Nucleus accumbens (tissue), 56 donors: Measurements from ENCODE around the gene CFAP299.
A peak's percentile ranks its signal among the peaks of the same experiment; 100 is the strongest.
"Not testable (repeated sequence)": the region's sequence is repeated elsewhere in the genome, so short reads cannot be mapped to it uniquely, and the experiment has no call there.

ENCODE experiments used
- DNase-seq, 56 donors: peaks; one replicate each; lab custom pipeline; 2025; lab: John Stamatoyannopoulos, UW

The CFAP299 gene

GRCh38 chr4:80324171-80324570 lies 11.4 kb upstream of the CFAP299 start:
- DNase-seq = no peak

- DNase-seq = no peak
These were observed 3.8 kb upstream of the CFAP299 start for GRCh38 chr4:80331693-80332092.

- DNase-seq = no peak
These were observed 2.4 kb upstream of the CFAP299 start for GRCh38 chr4:80333121-80333520.

- no peak for DNase-seq
These were observed 962 bp upstream of the CFAP299 start for GRCh38 chr4:80334568-80334967.

- no peak for DNase-seq
These were observed 340 bp upstream of the CFAP299 start for GRCh38 chr4:80335226-80335553.

- DNase-seq = peak in 3 of 56 donors; percentile 0 to 9 (median 1)
These were observed 1.1 kb downstream of the CFAP299 start for GRCh38 chr4:80336582-80336981.

- no peak for DNase-seq
These were observed 4.5 kb downstream of the CFAP299 start for GRCh38 chr4:80340036-80340435.

- not testable (repeated sequence) for DNase-seq
These were observed 7.2 kb downstream of the CFAP299 start for GRCh38 chr4:80342684-80343083.

- DNase-seq = no peak
These were observed 8.4 kb downstream of the CFAP299 start for GRCh38 chr4:80343887-80344286.

- no peak for DNase-seq
These were observed 24.6 kb downstream of the CFAP299 start for GRCh38 chr4:80360084-80360483.

- DNase-seq = no peak
These were observed 25.4 kb downstream of the CFAP299 start for GRCh38 chr4:80360900-80361299.

GRCh38 chr4:80361329-80361900 lies 25.9 kb downstream of the CFAP299 start:
- DNase-seq = no peak

GRCh38 chr4:80362578-80363181 lies 27.1 kb downstream of the CFAP299 start:
- DNase-seq = peak in 21 of 56 donors; percentile 2 to 54 (median 8)

GRCh38 chr4:80365928-80366327 lies 30.4 kb downstream of the CFAP299 start:
- DNase-seq = no peak

GRCh38 chr4:80367737-80368136 lies 32.2 kb downstream of the CFAP299 start:
- no peak for DNase-seq

GRCh38 chr4:80370635-80371034 lies 35.1 kb downstream of the CFAP299 start:
- DNase-seq = no peak

- no peak for DNase-seq
These were observed 35.5 kb downstream of the CFAP299 start for GRCh38 chr4:80371046-80371445.

GRCh38 chr4:80374180-80374579 lies 38.6 kb downstream of the CFAP299 start:
- DNase-seq = no peak

- DNase-seq = no peak
These were observed 46.7 kb downstream of the CFAP299 start for GRCh38 chr4:80382090-80382832.

GRCh38 chr4:80385397-80386280 lies 50.1 kb downstream of the CFAP299 start:
- no peak for DNase-seq

GRCh38 chr4:80386281-80386886 lies 50.9 kb downstream of the CFAP299 start:
- no peak for DNase-seq
